Gastroesophageal sphincter (tissue), 4 donors: ENCODE results near the gene PDE8A. TPM values are rescaled to one million over a fixed set of nuclear protein-coding genes. Genes with fewer than 3 reads are reported as not detected.

ENCODE experiments used
- ATAC-seq: fragments of 150-250 bp; one replicate; pipeline ENCODE4 v1.9.1; 2016; ENCODE audit warnings: mild to moderate bottlenecking, moderate library complexity
- H3K27ac ChIP-seq, 4 donors: fragments of 200-600 bp; sonication (generic) in 3 of 4; 1 replicate in 3 of 4; 2 replicates in 1 of 4; pipeline ENCODE4 v1.5.1; 2016 to 2019
- H3K27me3 ChIP-seq: fragments of 200-600 bp; sonication (generic); one replicate; pipeline ENCODE4 v1.5.1; 2019
- H3K36me3 ChIP-seq, 2 donors: fragments of 200-600 bp; sonication (generic); one replicate each; pipeline ENCODE4 v1.5.1; 2019; ENCODE audit warnings: control low read depth in 1 of 2
- H3K4me1 ChIP-seq, 3 donors: fragments of 200-600 bp; sonication (generic); 1 replicate in 2 of 3; 2 replicates in 1 of 3; pipeline ENCODE4 v1.5.1; 2016 to 2019; ENCODE audit warnings: control low read depth in 2 of 3
- H3K4me3 ChIP-seq, 2 donors: fragments of 200-600 bp; sonication (generic); one replicate each; pipeline ENCODE4 v1.5.1; 2019; ENCODE audit warnings: mild to moderate bottlenecking in 1 of 2, moderate library complexity in 1 of 2
- H3K9me3 ChIP-seq, 3 donors: fragments of 200-600 bp; sonication (generic); one replicate each; pipeline ENCODE4 v1.5.1; 2017 to 2019; ENCODE audit warnings: control low read depth in 2 of 3
- EP300 ChIP-seq: sonication (generic); formaldehyde crosslinking; IDR thresholded peaks from one replicate; pipeline ENCODE4 v1.6.1; 2017; ENCODE audit warnings: antibody characterized with exemption, mild to moderate bottlenecking
- POLR2A ChIP-seq, 2 donors: fragments of 450-650 bp; IDR thresholded peaks; one replicate each; pipeline ENCODE4 v1.6.1; 2017; ENCODE audit warnings: antibody characterized with exemption in 2 of 2, mild to moderate bottlenecking in 2 of 2, moderate library complexity in 1 of 2
- POLR2AphosphoS5 ChIP-seq: sonication (generic); formaldehyde crosslinking; IDR thresholded peaks from one replicate; pipeline ENCODE4 v1.6.1; 2017; ENCODE audit warnings: antibody characterized with exemption
- WGBS, 2 donors: methylation state at CpG; one replicate each; pipeline ENCODE4 v1.1.5; 2018; ENCODE audit warnings: low coverage in 1 of 2; 5-methylcytosine and 5-hydroxymethylcytosine counted together
- total RNA-seq, 4 donors: library from RNA; depleted of rRNA; stranded (reverse); fragments of >200 nt; gene quantifications; one replicate each; pipeline ENCODE4 v1.1.0, GENCODE V29; 2016
- TF ChIP-seq, protein P1 (sequence below), 4 experiments: fragments of 200-600 bp in 2 of 4; fragments of 450-650 bp in 2 of 4; sonication (generic) in 1 of 4; IDR thresholded peaks; one replicate each; pipeline ENCODE4 v1.5.1; 2017 to 2019; ENCODE audit warnings: antibody characterized with exemption in 4 of 4, mild to moderate bottlenecking in 2 of 4, moderate library complexity in 2 of 4

PDE8A gene
- total RNA-seq, 4 donors from 2014 or later: 34.6 to 73.2 (median 56.2) TPM

DNA sequence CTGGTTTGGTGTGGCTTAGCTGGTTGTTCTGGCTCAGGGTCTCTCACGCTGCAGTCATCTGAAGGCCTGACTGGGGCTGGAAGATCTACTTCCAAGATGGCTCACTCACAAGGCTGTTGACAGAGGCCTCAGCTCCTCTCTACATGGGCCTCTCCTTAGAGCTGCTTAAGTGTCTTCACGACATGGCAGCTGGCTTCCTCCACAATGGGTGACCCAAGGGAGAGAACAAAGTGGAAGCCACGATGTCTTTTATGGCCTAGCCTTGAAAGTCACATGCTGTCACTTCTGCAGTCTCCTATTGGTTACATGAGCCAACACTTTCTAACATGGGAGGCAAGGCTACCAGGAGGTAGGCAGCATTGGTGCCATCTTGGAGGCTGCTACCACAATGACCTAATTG, 13.4 kb upstream of the PDE8A start:
- no peak for ATAC-seq
- WGBS, 2 donors: 100% methylated on average over 2 of the region's 3 CpGs; no CpG with 5 or more reads in 1 of the 2 donors
- no peaks in the 10 kb centered on the region for H3K27me3 ChIP-seq

DNA sequence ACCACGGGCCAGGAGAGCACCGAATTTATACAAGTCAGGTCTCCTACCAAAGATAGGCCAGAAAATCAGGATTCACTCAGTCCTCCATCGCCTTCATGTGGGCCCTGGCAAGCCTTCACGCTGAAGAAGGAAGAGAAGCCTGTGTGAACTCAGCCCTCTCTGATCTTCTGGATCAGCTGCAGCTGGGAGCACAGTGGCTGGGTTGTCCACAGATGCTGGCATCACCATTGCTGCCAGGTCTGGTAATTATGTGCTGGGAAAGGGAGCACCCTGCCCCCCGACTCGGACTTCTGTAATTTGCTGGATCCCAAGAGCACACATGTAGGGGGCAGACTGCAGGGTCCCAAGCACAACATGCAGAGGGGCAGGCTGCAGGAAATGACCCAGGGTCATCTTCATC, 12.4 kb upstream of the PDE8A start:
- Histone ChIP-seq H3K4me3 (no peak overlapping the region), H3K27ac (no peak overlapping the region), H3K36me3 (no peaks in the 10 kb centered on the region), H3K4me1 (no peaks in the 10 kb centered on the region), H3K27me3 (no peaks in the 10 kb centered on the region), H3K9me3 (no peaks in the 10 kb centered on the region)
- WGBS, 2 donors: 77% methylated on average over 3 of the region's 6 CpGs; no CpG with 5 or more reads in 1 of the 2 donors
- TF ChIP-seq, protein P1, sequence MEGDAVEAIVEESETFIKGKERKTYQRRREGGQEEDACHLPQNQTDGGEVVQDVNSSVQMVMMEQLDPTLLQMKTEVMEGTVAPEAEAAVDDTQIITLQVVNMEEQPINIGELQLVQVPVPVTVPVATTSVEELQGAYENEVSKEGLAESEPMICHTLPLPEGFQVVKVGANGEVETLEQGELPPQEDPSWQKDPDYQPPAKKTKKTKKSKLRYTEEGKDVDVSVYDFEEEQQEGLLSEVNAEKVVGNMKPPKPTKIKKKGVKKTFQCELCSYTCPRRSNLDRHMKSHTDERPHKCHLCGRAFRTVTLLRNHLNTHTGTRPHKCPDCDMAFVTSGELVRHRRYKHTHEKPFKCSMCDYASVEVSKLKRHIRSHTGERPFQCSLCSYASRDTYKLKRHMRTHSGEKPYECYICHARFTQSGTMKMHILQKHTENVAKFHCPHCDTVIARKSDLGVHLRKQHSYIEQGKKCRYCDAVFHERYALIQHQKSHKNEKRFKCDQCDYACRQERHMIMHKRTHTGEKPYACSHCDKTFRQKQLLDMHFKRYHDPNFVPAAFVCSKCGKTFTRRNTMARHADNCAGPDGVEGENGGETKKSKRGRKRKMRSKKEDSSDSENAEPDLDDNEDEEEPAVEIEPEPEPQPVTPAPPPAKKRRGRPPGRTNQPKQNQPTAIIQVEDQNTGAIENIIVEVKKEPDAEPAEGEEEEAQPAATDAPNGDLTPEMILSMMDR (IDR thresholded peaks at IDR 0.05): no peak
- no peak for TF ChIP-seq POLR2AphosphoS5
- TF ChIP-seq POLR2A (IDR thresholded peaks at IDR 0.05): no peak
- no peak for TF ChIP-seq EP300
- no peak for ATAC-seq

More for the DNA sequence above, 13.4 kb upstream of the PDE8A start:
- H3K4me1 ChIP-seq: no peaks in the 10 kb centered on the region
- H3K36me3 ChIP-seq: no peaks in the 10 kb centered on the region
- TF ChIP-seq, protein P1 (IDR thresholded peaks at IDR 0.05): no peak
- TF ChIP-seq POLR2A (IDR thresholded peaks at IDR 0.05): no peak
- TF ChIP-seq POLR2AphosphoS5: no peak
- no peak overlapping the region for H3K27ac ChIP-seq
- H3K4me3 ChIP-seq: no peak overlapping the region
- no peaks in the 10 kb centered on the region for H3K9me3 ChIP-seq

GRCh38 chr15:84970843-84971242, 10.8 kb upstream of the PDE8A start:
- no peaks in the 10 kb centered on the region for H3K4me1 ChIP-seq
- H3K27me3 ChIP-seq: no peaks in the 10 kb centered on the region
- no peak for TF ChIP-seq POLR2A (IDR thresholded peaks at IDR 0.05)
- TF ChIP-seq, protein P1 (IDR thresholded peaks at IDR 0.05): no peak
- TF ChIP-seq POLR2AphosphoS5: no peak
- no peak for TF ChIP-seq EP300
- H3K9me3 ChIP-seq: no peaks in the 10 kb centered on the region
- no peaks in the 10 kb centered on the region for H3K36me3 ChIP-seq
- no peak overlapping the region for H3K4me3 ChIP-seq
- WGBS, 2 donors: 68 to 100% methylated on average over 2 to 3 of the region's 3 CpGs
- no peak for ATAC-seq
- no peak overlapping the region for H3K27ac ChIP-seq

DNA sequence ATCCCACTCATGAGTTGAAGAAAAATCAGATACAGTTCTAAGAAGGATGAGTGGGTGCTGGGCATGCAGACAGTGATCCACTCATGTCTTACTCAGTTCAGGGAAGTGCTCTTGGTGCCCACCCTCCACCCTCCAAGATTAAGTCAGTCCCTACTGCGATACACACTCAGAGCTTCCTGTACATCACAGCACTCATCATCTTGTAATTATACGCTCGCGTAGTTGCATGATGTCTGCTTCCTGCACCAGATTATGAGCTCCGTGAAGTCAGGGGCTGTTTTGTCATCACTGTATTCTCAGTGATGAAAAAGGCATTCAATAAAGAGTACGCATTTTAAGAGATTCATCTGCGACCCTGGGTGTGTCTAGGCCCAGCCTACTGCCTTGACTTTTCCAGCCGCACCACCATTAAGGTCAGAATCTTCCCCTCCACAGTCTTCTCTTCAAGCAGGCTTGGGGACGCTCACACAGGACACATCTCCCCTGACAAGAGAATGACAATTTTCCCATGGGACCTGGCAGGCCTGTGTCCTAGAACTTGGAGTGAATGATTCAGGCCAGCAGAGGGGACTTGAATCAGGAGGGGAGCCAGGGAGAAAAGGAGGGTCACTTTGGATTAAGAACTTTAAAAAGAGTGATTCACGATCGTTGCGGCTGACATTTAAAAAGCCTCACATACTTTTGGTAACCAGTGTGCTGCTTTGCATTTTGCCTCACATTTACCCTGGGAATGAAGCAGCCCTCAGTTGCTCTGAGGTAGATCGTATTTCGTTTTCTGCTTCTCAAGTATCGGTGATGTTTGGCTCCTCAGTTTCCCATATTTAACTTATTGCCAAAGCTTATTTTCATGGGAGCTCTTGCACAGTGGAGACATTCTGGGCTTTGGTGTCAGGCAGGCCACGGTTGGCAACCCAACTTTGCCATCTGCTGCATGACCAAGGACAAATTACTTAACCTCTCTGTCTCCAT, 7.9 kb upstream of the PDE8A start:
- Histone ChIP-seq H3K27ac (no peak overlapping the region), H3K27me3 (no peaks in the 10 kb centered on the region), H3K4me3 (no peak overlapping the region), H3K4me1 (no peaks in the 10 kb centered on the region), H3K9me3 (no peaks in the 10 kb centered on the region), H3K36me3 (no peaks in the 10 kb centered on the region)
- no peak for ATAC-seq
- TF ChIP-seq, protein P1 (IDR thresholded peaks at IDR 0.05): no peak
- TF ChIP-seq POLR2AphosphoS5 (no peak), POLR2A (IDR thresholded peaks at IDR 0.05) (no peak), EP300 (no peak)
- WGBS, 2 donors: 81 to 94% methylated on average over 8 to 12 of the region's 16 CpGs
